ENCODE data around the gene STARD7. TPM values are rescaled to one million over a fixed set of nuclear protein-coding genes. Genes with fewer than 3 reads are reported as not detected.

STARD7 gene
- total RNA-seq, 1 experiment from 2014 or later = 224 TPM

DNA sequence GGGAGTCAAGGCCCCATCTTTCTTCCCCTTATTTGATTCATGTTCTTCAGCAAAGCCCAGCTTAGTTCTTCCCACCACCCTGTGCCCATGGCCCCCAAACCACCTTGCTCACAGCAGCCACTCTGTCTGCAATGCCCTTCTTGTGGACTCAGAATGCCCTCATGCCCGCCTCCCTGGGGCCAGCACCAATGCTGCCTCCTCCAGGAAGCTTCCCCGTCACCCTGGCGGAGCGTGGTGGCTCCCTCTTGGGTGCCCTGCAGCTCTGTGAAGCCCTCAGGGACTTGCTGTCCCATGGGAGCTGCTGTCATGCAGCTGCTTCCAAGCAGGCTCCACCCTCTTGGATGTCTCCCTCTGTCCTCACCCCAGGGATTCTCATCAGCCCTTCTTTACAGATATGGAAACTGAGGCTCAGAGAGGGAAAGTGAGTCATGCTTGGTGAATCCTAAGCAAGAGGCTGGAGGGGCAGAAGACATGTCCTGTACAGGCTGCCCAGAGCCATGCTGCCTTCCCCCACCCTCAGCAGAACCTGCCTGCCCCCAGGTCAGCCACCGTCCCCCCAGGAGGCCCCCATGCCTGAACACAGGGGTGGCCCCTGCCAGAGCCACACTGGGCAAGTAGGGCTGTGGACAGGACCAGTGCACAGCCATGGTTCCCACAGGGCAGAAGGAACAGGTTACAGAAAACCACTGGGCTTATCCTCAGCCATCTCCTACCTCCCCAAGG, 51.5 kb downstream of the STARD7 start:
- no TSS peak for BruUV-seq (replicated peaks)

DNA sequence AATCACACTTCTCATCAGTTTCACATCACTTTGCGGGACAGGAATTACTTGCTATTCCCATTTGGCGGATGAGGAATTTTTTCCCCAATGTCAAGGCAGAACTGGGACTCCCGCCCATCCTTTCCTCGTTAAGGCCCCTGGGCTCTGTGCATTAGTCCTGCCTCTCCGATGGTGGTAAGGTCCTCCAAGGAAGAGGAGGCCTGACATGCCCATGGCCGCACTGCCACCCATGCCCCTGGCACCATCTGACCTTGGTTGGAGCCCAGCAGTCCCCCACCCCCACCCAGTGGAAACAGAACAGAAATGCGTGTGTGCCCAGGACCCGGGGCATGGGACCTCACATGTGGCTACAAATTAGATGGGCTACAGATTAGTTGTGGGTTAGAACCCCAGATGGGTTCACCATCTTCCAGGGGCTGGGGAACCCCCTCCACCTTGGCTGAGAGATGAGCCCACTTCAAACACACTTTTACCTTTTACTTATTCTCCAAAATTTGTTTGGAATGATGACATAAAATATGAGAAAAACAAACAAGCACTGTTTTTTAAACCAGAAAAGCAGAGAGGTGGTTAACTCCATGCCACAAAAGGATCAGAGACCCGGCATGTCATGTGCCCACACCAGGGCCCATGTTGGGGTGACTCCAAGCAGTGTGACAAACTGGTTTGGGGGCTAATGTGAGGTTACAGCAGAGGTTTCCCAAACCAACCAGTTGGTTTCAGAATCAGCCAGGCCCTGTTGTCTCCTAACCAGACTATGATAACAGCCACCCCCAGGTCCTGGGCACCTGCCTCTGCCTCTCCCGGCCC, 52.4 kb downstream of the STARD7 start:
- no peak for DNase-seq
- BruUV-seq (replicated peaks) = no TSS peak
- H3K36me3 Mint-ChIP-seq (ENCODE audit: insufficient read depth, unreplicated experiment) = no peaks in the 10 kb centered on the region
- no peaks in the 10 kb centered on the region for H3K4me1 Mint-ChIP-seq (ENCODE audit: low read depth, unreplicated experiment)
- Histone ChIP-seq H3K4me1 (no peaks in the 10 kb centered on the region), H3K27me3 (replicated peaks; ENCODE audit: control insufficient read depth, insufficient read depth, low read length) (no peaks in the 10 kb centered on the region), H3K36me3 (ENCODE audit: control insufficient read depth, insufficient read depth, low read length) (no peaks in the 10 kb centered on the region), H3K9me3 (no peaks in the 10 kb centered on the region), H3K4me3 (ENCODE audit: low read depth, low read length) (no peak overlapping the region)
- POLR2A ChIA-PET = no interaction called here
- intact Hi-C loops (cut with micrococcal nuclease; ENCODE audit: unreplicated experiment) = no loop called here
- no peak overlapping the region for H3K27ac Mint-ChIP-seq (ENCODE audit: unreplicated experiment)
- no peaks in the 10 kb centered on the region for H3K27me3 Mint-ChIP-seq (ENCODE audit: insufficient read depth, unreplicated experiment)
- no peaks in the 10 kb centered on the region for H3K9me3 Mint-ChIP-seq (ENCODE audit: unreplicated experiment)
- CTCF ChIA-PET = no interaction called here
- TF ChIP-seq, protein P1, sequence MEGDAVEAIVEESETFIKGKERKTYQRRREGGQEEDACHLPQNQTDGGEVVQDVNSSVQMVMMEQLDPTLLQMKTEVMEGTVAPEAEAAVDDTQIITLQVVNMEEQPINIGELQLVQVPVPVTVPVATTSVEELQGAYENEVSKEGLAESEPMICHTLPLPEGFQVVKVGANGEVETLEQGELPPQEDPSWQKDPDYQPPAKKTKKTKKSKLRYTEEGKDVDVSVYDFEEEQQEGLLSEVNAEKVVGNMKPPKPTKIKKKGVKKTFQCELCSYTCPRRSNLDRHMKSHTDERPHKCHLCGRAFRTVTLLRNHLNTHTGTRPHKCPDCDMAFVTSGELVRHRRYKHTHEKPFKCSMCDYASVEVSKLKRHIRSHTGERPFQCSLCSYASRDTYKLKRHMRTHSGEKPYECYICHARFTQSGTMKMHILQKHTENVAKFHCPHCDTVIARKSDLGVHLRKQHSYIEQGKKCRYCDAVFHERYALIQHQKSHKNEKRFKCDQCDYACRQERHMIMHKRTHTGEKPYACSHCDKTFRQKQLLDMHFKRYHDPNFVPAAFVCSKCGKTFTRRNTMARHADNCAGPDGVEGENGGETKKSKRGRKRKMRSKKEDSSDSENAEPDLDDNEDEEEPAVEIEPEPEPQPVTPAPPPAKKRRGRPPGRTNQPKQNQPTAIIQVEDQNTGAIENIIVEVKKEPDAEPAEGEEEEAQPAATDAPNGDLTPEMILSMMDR (IDR thresholded peaks at IDR 0.05; ENCODE audit: insufficient read depth in 1 of 2, low read depth in 1 of 2, low read length in 1 of 2, severe bottlenecking in 1 of 2, unreplicated experiment in 1 of 2) = no peak
- H3K4me3 Mint-ChIP-seq (ENCODE audit: unreplicated experiment) = no peak overlapping the region

More for the DNA sequence above, 51.5 kb downstream of the STARD7 start:
- Histone ChIP-seq H3K9me3 (no peaks in the 10 kb centered on the region), H3K4me3 (ENCODE audit: low read depth, low read length) (no peak overlapping the region), H3K27me3 (replicated peaks; ENCODE audit: control insufficient read depth, insufficient read depth, low read length) (no peaks in the 10 kb centered on the region), H3K36me3 (ENCODE audit: control insufficient read depth, insufficient read depth, low read length) (no peaks in the 10 kb centered on the region), H3K4me1 (no peaks in the 10 kb centered on the region)
- no peak for DNase-seq
- intact Hi-C loops (cut with micrococcal nuclease; ENCODE audit: unreplicated experiment) = no loop called here
- H3K9me3 Mint-ChIP-seq (ENCODE audit: unreplicated experiment) = no peaks in the 10 kb centered on the region
- TF ChIP-seq, protein P1 (IDR thresholded peaks at IDR 0.05; ENCODE audit: insufficient read depth in 1 of 2, low read depth in 1 of 2, low read length in 1 of 2, severe bottlenecking in 1 of 2, unreplicated experiment in 1 of 2) = no peak
- no peaks in the 10 kb centered on the region for H3K36me3 Mint-ChIP-seq (ENCODE audit: insufficient read depth, unreplicated experiment)
- H3K4me3 Mint-ChIP-seq (ENCODE audit: unreplicated experiment) = no peak overlapping the region
- no peak overlapping the region for H3K27ac Mint-ChIP-seq (ENCODE audit: unreplicated experiment)
- H3K4me1 Mint-ChIP-seq (ENCODE audit: low read depth, unreplicated experiment) = peaks cover 7% of the 10 kb centered on the region
- ChIA-PET POLR2A (no interaction called here), CTCF (no interaction called here)
- H3K27me3 Mint-ChIP-seq (ENCODE audit: insufficient read depth, unreplicated experiment) = no peaks in the 10 kb centered on the region

DNA sequence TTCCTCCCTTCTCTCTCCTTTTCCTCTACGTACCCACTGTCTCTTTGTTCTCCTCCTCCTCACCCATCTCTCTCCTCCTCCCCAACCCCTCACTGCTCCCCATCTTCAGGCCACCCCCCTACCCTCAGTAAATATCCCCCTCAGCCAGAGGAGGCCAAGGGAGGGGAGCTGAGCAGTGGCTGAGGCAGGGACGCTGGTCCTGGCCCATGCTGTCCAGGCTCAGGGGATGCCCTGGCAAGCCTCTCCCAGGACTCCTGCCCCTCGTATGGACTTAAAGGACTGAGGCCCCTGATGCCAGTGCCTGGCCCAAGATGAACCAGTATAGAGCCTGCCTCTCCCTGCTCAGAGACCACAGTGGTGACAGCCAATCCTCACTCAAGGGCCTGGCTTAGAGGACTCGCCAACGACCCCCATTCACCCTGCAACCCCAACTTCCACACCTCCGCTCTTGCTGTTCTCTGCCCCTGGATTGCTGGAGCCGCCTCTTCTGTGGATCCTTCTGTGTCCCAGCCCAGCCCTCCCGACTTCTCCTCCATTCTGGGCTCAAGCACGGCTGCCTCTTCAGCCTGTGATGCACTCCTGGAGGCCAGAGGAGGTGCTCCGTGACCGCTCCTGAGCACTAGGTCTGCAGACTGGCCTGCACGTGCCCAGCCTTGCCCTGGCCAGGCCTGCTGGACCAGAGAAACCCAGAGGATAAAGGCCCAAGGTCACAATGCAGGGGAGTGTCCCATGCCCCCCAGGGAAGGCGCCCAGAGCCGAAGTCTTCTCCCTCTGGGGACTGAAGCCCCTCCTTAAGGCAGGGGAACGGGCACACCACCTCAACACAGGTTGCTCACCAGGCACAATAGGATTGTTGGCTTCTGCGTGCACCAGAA, 53.9 kb downstream of the STARD7 start:
- H3K27me3 Mint-ChIP-seq (ENCODE audit: insufficient read depth, unreplicated experiment) = no peaks in the 10 kb centered on the region
- CTCF ChIA-PET = interaction anchor here (1.5 kb wide), 1 partner anchor 16 kb away, joined by 5 read pairs; the partner anchor contains the start of gene ASTL
- H3K9me3 Mint-ChIP-seq (ENCODE audit: unreplicated experiment) = no peaks in the 10 kb centered on the region
- intact Hi-C loops (cut with micrococcal nuclease; ENCODE audit: unreplicated experiment) = no loop called here
- H3K36me3 Mint-ChIP-seq (ENCODE audit: insufficient read depth, unreplicated experiment) = no peaks in the 10 kb centered on the region
- no peak overlapping the region for H3K27ac Mint-ChIP-seq (ENCODE audit: unreplicated experiment)
- BruUV-seq (replicated peaks) = no TSS peak
- H3K4me3 Mint-ChIP-seq (ENCODE audit: unreplicated experiment) = no peak overlapping the region
- POLR2A ChIA-PET = no interaction called here
- no peak for DNase-seq
- H3K4me1 Mint-ChIP-seq (ENCODE audit: low read depth, unreplicated experiment) = no peaks in the 10 kb centered on the region
- Histone ChIP-seq H3K4me3 (ENCODE audit: low read depth, low read length) (no peak overlapping the region), H3K4me1 (no peaks in the 10 kb centered on the region), H3K9me3 (no peaks in the 10 kb centered on the region), H3K36me3 (ENCODE audit: control insufficient read depth, insufficient read depth, low read length) (no peaks in the 10 kb centered on the region), H3K27me3 (replicated peaks; ENCODE audit: control insufficient read depth, insufficient read depth, low read length) (no peaks in the 10 kb centered on the region)
- TF ChIP-seq, protein P1 (IDR thresholded peaks at IDR 0.05; ENCODE audit: insufficient read depth in 1 of 2, low read depth in 1 of 2, low read length in 1 of 2, severe bottlenecking in 1 of 2, unreplicated experiment in 1 of 2) = no peak
